Panc1 (cell line): ENCODE results near the gene RRP1. TPM values are rescaled to one million over a fixed set of nuclear protein-coding genes. Genes with fewer than 3 reads are reported as not detected.

Experiments used
- ATAC-seq: fragments of 200-7000 bp; cut with Tn5 transposase; 2 replicates; pipeline ENCODE4 v1.9.1; 2020; ENCODE audit warnings: mild to moderate bottlenecking, moderate library complexity
- BruUV-seq: library from RNA; stranded (reverse); fragments of 400-500 nt; replicated peaks from 2 replicates; lab custom pipeline; 2021; lab: Mats Ljungman, UMichigan
- CTCF ChIA-PET: fragments of 300-600 bp; sonication (Branson Sonifier 250); formaldehyde crosslinking; loops from one replicate; lab custom pipeline; 2022; ENCODE audit warnings: antibody characterized with exemption; lab: Charles Lee
- POLR2A ChIA-PET: fragments of 300-600 bp; sonication (Branson Sonifier 250); formaldehyde crosslinking; loops from one replicate; lab custom pipeline; 2022; ENCODE audit warnings: antibody characterized with exemption; lab: Charles Lee
- DNase-seq: peaks from one replicate; pipeline ENCODE4 v3.0.0-alpha.2; 2010; ENCODE audit warnings: low read depth, low spot score
- H3K27ac ChIP-seq: 2 replicates; pipeline ENCODE4 v1.5.1; 2011; ENCODE audit warnings: mild to moderate bottlenecking, low read length, inconsistent platforms
- H3K27me3 ChIP-seq: fragments of 200-500 bp; sonication (Bioruptor generic); 2 replicates; pipeline ENCODE4 v1.6.0; 2014; ENCODE audit warnings: low read length, inconsistent platforms; ENCODE audit not compliant: control insufficient read depth, insufficient read depth
- H3K36me3 ChIP-seq: fragments of 200-500 bp; sonication (Bioruptor generic); 2 replicates; pipeline ENCODE4 v1.5.1; 2014; ENCODE audit warnings: inconsistent platforms, mild to moderate bottlenecking, low read length, moderate library complexity; ENCODE audit not compliant: control insufficient read depth, insufficient read depth
- H3K4me1 ChIP-seq: 2 replicates; pipeline ENCODE4 v1.5.1; 2011; ENCODE audit warnings: inconsistent platforms, mild to moderate bottlenecking, low read length, moderate library complexity; ENCODE audit not compliant: control insufficient read depth, insufficient read depth
- H3K4me3 ChIP-seq, 2 experiments: 2 replicates each; pipeline ENCODE4 v1.5.1; 2011 to 2012; ENCODE audit warnings: low read depth in 2 of 2, low read length in 2 of 2, mild to moderate bottlenecking in 2 of 2, inconsistent platforms in 1 of 2, moderate library complexity in 1 of 2
- H3K9me3 ChIP-seq: fragments of 200-500 bp; sonication (Bioruptor generic); 2 replicates; pipeline ENCODE4 v1.5.1; 2014; ENCODE audit warnings: low read depth, mild to moderate bottlenecking, inconsistent platforms, low read length, moderate library complexity; ENCODE audit not compliant: control insufficient read depth, insufficient read depth
- CTCF ChIP-seq: fragments of 450-650 bp; IDR thresholded peaks from 2 replicates; pipeline ENCODE4 v1.5.1; 2017; ENCODE audit warnings: mild to moderate bottlenecking
- POLR2AphosphoS5 ChIP-seq: IDR thresholded peaks from 2 replicates; pipeline ENCODE4 v1.6.1; 2012; ENCODE audit warnings: mild to moderate bottlenecking, low read depth, low read length, moderate library complexity
- REST ChIP-seq, 2 experiments: IDR thresholded peaks; 2 replicates each; pipeline ENCODE4 v1.6.1; 2011 to 2012; ENCODE audit warnings: low read depth in 2 of 2, control low read depth in 1 of 2, low read length in 1 of 2, mild to moderate bottlenecking in 1 of 2, moderate library complexity in 1 of 2; ENCODE audit not compliant: insufficient read depth in 1 of 2
- SIN3A ChIP-seq: IDR thresholded peaks from 2 replicates; pipeline ENCODE4 v1.6.1; 2012; ENCODE audit warnings: low read depth, mild to moderate bottlenecking, low read length, moderate library complexity, borderline replicate concordance; ENCODE audit not compliant: insufficient read depth
- TCF7L2 ChIP-seq: IDR thresholded peaks from 2 replicates; pipeline ENCODE4 v1.6.1; 2011; ENCODE audit warnings: mild to moderate bottlenecking, low read depth, low read length, inconsistent platforms
- in situ Hi-C: cut with HindIII; loops from 2 replicates; pipeline ENCODE4 v1.10.0; 2016; ENCODE audit warnings: low sequenced_read_pairs, low pct_unique_long_range_greater_than_20kb
- intact Hi-C: fragments of 100-400 bp; cut with micrococcal nuclease; formaldehyde crosslinking; loops from one replicate; pipeline ENCODE4 v1.10.0; 2022; ENCODE audit not compliant: unreplicated experiment
- total RNA-seq: library from RNA; stranded (reverse); gene quantifications from one replicate; pipeline ENCODE4 v1.2.1, GENCODE V29; 2021; ENCODE audit not compliant: unreplicated experiment

RRP1 gene
- total RNA-seq, 1 experiment from 2014 or later: 41.8 TPM

DNA sequence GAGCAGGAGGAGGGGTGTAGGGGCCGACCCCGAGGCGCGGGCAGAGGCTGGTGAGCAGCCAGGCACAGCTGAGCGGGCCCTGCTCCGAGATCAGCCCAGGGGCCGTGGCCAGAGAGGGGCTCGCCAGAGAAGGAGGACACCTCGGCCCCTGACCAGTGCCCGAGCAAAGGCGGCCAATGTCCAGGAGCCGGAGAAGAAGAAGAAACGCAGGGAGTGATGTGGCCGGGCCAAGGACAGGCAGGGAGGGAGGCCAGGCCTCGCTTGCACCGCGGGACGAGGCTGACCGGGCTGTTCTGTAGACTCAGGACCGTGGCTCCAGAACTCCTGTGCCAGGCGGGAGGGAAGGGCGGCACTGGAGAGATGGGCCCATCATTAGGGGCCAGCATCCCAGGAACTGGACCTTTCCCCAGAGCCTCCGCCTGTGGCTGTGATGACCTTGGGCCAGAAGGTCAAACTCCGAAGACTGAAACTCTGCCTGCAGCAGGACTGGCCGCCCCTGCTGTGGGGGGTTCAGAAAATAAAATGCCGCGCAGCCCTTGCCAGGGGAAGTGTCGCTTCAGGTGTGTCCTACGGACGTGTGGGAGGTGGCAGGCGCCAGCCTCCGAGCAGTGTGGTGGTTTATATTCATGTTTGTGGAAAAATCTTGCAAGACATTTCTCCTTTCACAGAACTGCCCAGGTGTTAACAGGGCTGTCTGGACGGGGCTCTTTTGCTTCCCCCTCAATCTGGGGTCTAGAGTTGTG is 14.4 kb downstream of the RRP1 start:
- Histone ChIP-seq H3K4me1 (no peaks in the 10 kb centered on the region), H3K27me3 (no peaks in the 10 kb centered on the region), H3K9me3 (no peaks in the 10 kb centered on the region), H3K27ac (no peak overlapping the region), H3K4me3 (no peak overlapping the region), H3K36me3 (no peaks in the 10 kb centered on the region)
- intact Hi-C loops: no loop called here
- ATAC-seq (no peak), DNase-seq (no peak)
- in situ Hi-C loops: no loop called here
- TF ChIP-seq POLR2AphosphoS5 (no peak), REST (IDR thresholded peaks at IDR 0.05; ENCODE audit: insufficient read depth in 1 of 2, low read depth in 2 of 2, low read length in 1 of 2) (no peak), SIN3A (no peak), CTCF (no peak), TCF7L2 (no peak)
- no TSS peak for BruUV-seq
- ChIA-PET CTCF (no interaction called here), POLR2A (no interaction called here)

- ChIA-PET POLR2A (no interaction called here), CTCF (no interaction called here)
- ATAC-seq (no peak), DNase-seq (no peak)
- no peaks in the 10 kb centered on the region for H3K9me3 ChIP-seq
- TF ChIP-seq POLR2AphosphoS5: no peak
- TF ChIP-seq REST (IDR thresholded peaks at IDR 0.05; ENCODE audit: insufficient read depth in 1 of 2, low read depth in 2 of 2, low read length in 1 of 2): no peak
- TF ChIP-seq SIN3A: no peak
- TF ChIP-seq TCF7L2: no peak
- no peak for TF ChIP-seq CTCF
- peaks cover 4% of the 10 kb centered on the region; the same call in 1 of the 2 replicates for H3K4me1 ChIP-seq
- H3K4me3 ChIP-seq: no peak overlapping the region
- H3K27ac ChIP-seq: no peak overlapping the region
- BruUV-seq: no TSS peak
- intact Hi-C loops: no loop called here
- no peaks in the 10 kb centered on the region for H3K27me3 ChIP-seq
- H3K36me3 ChIP-seq: no peaks in the 10 kb centered on the region
- in situ Hi-C loops: no loop called here
Observed at GRCh38 chr21:43805275-43805800, 16.0 kb downstream of the RRP1 start.
